HL-60/S4 treated with retinoic acid at 250 ng/mL for 4 days and 3 days (cell line): ENCODE measurements around the gene ADIPOR2.

Source experiments
- in situ Hi-C: fragments of 300-500 bp; cut with MboI; formaldehyde crosslinking; loops from 2 replicates; pipeline ENCODE4 v1.7.0; 2022; ENCODE audit warnings: low sequenced_read_pairs

Gene ADIPOR2, protein sequence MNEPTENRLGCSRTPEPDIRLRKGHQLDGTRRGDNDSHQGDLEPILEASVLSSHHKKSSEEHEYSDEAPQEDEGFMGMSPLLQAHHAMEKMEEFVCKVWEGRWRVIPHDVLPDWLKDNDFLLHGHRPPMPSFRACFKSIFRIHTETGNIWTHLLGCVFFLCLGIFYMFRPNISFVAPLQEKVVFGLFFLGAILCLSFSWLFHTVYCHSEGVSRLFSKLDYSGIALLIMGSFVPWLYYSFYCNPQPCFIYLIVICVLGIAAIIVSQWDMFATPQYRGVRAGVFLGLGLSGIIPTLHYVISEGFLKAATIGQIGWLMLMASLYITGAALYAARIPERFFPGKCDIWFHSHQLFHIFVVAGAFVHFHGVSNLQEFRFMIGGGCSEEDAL

DNA sequence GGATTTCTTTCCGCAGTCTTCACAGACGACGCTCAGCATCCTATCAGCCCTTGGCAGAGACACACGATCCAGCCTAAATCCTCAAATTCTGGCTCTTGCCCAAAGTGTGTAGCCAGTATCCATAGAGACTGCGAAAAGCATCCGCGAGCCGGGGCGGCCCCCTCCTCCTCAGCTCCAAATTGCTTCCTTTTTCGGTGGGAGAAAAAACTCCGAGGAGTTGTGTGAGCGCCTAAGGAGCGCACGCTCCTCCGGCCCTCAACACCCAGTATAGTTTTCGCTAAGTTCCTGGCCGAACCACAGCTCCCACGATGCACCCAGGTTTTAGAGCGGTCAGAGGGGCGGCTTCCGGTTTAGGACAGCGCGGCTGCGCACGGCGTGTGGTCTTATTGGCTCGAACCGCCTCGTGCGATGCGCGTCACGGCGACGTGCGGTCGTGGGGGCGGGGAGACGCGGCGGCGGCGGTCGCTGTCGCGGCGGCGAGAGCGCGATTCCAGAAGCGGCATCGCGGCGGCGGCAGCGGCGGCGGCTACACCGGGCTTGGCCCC, at the start of gene ADIPOR2:
Gene ADIPOR2 (plus strand): TSS at position 493 of the 545 bp plus-strand sequence. CDS start 63,274 bp downstream, outside the sequence.
- in situ Hi-C loops: no loop called here

DNA sequence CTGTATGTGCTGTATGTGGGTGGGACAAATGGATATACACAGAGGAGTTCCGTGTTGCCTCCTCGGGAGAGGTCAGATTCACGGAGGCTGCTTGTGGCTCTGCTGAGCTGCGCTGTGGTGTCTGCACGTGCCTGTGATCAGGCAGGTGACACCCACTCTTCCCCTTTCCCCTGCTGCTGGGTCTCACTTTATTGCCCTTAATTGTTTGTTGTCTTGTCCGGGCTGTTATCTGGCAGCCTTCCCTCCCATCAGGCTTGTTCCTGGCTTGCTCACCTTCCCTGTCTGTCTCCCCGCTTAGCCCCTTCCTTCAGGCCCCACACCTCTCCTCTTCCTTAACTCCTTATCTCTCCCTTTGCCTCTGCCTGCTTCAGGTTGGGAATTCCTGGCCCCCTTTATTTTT, 48.4 kb upstream of the ADIPOR2 start:
- in situ Hi-C loops: loop anchor here (10.0 kb wide), 1 partner anchor 292 kb away; no protein-coding TSS in a partner anchor

DNA sequence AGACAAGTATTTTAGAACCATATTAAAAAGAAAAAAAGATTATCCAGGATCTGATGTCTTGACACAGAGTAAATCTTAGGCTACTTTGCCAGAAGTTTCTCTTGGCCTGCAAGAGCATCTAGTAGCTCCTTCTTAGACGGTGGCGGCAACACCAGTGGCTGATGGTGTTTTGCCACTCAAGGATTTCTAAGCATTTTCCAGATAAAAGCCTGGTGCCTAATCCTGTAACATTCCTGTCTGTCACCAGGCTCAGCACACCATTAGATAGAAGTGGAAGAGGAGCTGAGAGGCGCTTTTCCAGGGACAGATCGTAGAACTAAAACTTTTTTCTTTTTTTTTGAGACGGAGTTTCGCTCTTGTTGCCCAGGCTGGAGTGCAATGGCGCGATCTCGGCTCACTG, 47.8 kb upstream of the ADIPOR2 start:
- in situ Hi-C loops: loop anchor here (10.0 kb wide), 1 partner anchor 292 kb away; no protein-coding TSS in a partner anchor

DNA sequence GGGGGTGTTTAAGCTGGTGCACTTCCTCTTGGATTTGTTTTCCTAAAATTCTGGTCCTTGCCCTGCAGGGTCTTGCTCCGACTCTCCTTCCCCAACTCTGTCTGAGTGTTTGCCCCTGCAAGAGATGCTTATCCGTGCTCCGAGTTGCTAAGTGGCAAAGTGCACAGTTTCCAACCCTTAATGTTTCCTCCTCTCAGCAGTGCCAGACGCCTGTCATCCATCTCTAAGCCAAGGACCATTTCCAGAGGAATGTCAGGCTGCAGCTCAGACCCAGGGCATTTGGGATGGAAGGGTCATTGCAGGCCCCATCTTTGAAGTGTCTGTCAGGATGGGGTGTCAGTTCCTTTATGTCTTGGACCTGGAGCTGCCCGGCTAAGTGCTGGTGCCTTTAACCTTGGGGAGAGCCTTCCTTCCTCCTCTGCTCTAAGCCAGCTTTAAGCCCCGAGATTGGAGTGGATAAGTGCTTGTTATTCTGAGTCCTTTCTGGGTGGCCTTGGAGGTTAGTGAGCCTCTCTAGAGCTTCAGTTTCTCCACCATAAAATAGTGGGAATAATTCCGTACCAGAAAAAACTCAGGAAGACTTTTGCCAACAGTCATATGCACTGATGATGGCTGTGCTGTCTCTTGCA, 46.9 kb upstream of the ADIPOR2 start:
- in situ Hi-C loops: loop anchor here (10.0 kb wide), 1 partner anchor 291 kb away; no protein-coding TSS in a partner anchor

DNA sequence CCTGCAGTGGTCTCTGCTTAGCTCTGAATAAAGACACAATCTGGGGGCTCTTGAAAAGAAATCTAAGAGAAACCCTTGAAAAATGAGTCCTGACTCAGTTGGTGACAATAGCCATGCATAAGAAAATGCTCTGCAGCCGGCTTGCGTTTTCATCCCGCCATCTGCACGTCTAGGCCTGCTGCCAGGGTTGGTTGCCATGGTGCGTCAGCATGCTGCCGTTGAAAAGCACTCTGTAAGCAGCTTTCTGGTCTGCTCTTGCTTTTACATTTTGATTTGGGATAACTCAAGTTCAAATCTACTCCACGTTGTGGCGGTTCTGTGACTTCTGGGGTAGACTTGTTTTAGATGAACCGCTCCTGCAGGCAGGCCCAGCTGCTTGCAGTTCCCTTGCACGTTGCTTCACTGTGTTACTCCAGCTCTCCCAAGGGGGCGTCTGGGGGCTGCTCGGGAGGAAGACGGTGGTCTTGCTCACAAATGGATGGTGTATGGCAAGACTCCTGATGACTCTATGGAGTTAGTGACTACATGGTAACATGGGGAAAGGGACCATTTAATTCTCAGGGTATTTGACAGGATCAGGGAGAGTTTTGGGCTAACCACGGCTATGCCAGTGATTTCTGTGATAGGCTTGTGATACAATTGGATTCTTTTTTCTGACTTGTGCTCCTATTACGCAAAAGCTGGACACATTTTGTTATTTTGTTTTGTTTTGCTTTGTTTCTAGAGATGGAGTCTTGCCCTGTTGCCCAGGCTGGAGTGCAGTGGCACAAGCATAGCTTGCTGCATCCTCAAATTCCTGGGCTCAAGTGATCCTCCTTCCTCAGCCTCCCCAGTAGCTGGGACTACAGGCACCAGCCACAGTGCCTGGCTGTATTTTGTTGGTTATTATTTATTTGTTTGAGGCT, 46.1 kb upstream of the ADIPOR2 start:
- in situ Hi-C loops: loop anchor here (5.0 to 10.0 kb wide), 2 partner anchors 143 to 290 kb away; no protein-coding TSS in a partner anchor

DNA sequence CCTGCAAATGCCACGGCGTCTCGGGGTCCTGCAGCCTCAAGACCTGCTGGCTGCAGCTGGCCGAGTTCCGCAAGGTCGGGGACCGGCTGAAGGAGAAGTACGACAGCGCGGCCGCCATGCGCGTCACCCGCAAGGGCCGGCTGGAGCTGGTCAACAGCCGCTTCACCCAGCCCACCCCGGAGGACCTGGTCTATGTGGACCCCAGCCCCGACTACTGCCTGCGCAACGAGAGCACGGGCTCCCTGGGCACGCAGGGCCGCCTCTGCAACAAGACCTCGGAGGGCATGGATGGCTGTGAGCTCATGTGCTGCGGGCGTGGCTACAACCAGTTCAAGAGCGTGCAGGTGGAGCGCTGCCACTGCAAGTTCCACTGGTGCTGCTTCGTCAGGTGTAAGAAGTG, 45.1 kb upstream of the ADIPOR2 start:
- in situ Hi-C loops: loop anchor here (5.0 to 10.0 kb wide), 2 partner anchors 141 to 289 kb away; no protein-coding TSS in a partner anchor

DNA sequence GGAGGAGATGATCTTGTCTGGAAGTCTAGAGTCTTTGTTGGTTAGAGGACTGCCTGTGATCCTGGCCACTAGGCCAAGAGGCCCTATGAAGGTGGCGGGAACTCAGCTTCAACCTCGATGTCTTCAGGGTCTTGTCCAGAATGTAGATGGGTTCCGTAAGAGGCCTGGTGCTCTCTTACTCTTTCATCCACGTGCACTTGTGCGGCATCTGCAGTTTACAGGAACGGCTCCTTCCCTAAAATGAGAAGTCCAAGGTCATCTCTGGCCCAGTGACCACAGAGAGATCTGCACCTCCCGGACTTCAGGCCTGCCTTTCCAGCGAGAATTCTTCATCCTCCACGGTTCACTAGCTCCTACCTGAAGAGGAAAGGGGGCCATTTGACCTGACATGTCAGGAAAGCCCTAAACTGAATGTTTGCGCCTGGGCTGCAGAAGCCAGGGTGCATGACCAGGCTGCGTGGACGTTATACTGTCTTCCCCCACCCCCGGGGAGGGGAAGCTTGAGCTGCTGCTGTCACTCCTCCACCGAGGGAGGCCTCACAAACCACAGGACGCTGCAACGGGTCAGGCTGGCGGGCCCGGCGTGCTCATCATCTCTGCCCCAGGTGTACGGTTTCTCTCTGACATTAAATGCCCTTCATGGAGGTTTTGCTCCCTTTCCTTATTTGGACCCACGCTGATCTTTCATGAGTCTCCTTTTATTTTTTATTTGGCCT, 44.1 kb upstream of the ADIPOR2 start:
- in situ Hi-C loops: loop anchor here (5.0 to 10.0 kb wide), 2 partner anchors 141 to 288 kb away; no protein-coding TSS in a partner anchor

DNA sequence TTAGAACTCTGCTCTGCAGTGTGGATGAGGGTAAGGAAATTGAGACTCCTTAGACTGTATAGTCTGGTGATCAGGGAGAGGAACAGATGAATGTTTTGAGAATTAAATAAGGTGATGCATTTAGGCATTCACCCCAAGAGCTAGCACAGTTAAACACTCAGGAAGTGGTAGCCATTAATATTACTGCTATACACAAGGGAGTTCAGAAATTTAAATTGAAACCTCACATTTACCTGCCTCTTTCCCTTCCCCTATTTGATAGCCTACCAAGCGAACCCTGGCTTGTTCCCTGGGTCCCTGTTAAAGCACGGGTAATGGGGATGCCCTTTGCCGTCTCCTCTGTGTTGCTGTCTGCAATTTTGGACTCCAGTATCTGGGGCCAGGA, 43.6 kb upstream of the ADIPOR2 start:
- in situ Hi-C loops: loop anchor here (5.0 to 10.0 kb wide), 2 partner anchors 140 to 288 kb away; no protein-coding TSS in a partner anchor

DNA sequence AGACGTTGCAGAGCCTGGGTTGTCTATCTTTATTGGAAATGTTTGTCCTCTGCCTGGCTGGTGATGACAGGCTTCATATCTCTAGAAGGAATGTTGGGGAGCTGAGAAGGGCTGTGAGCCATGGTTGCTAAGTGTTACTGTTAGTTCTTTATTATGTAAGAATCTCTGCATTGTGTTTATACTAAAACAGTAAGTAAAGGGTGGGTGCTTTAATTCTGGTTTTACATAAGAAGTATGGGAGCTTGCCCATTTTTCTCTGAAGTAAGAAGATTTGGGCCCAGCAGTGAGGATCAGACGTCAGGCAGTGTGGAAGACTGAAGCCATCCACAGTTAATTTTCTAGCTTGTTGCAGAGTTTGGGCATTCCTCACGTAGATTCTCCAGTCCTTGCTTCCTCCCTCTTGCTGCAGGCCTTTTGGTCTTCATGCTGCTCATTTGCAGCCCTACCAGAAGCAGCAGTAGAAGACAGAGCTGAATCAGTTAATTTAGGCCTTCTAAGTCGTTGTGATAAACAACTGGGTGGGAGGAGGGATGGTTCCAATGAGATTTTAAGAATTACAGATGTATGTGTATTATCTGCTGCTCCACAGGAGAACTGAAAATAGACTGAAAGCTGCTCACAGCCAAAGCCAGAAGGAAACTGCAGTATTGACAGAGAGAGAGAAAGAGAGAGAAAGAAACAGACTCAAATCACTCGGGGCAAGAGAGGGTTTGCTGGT, 40.5 kb upstream of the ADIPOR2 start:
- in situ Hi-C loops: no loop called here

DNA sequence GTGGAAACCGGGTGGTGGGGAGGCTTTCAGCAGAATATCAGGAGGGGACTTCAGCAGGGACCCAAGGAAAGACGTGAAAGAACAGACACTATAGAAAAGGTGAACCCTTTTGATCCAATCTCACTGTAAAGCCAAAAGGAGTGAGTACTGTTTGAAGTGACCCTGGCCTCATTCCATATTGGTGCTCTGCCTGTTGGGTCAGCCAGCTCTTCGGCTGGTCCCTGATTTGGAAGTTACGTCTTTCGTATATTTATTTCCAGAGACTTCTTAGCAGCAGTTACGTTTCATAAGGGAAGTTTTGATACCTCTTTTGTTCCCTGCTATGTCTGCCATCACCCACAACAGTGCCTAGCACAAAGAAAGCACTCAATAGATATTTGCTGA, 39.9 kb upstream of the ADIPOR2 start:
- in situ Hi-C loops: no loop called here

DNA sequence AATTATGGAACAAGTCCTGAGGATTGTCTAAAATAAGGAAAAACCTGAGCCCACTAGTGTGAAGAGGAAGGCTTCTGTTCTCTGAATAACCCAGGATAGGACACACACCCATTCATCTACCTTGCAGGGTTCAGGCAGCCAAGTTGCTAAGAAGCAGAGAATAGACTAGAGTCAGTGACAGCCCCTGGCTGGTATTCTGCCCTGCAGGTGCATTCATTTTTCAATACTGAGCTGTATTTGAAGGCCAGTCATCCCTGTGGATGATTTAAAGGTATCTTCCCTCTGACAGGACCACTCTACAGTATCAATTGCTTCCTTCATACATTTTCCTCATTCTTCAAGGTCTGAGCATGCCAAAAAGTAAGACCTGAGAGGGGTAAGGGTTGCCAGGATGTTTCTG, 38.9 kb upstream of the ADIPOR2 start:
- in situ Hi-C loops: no loop called here

DNA sequence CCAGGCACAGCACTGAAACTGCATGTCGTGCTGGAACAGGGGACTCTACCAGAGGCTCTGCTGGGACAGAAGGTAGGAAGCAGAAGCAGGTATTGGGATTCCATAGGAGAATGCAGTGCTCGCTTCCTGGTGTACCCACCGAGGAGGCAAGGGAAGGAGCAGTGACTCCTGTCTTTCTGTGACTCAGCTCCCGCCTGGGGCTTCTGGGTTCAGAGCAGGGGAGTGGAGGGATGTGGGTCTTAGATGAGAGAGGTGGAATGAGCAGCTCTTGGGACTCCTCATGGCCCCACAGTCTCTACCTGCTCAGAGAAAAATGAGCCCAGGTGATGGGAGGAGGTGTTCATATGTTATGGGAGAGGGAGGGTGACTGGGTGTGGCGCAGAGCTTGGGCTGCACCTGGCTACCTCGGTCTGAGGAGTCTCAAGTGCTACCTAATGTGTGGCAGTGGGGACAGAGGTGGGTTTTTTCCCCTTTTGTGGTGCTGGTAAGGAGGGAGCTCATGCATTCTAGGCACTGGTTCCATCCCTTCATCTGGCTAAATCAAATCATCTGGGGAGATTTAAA, 35.6 kb upstream of the ADIPOR2 start:
- in situ Hi-C loops: no loop called here

DNA sequence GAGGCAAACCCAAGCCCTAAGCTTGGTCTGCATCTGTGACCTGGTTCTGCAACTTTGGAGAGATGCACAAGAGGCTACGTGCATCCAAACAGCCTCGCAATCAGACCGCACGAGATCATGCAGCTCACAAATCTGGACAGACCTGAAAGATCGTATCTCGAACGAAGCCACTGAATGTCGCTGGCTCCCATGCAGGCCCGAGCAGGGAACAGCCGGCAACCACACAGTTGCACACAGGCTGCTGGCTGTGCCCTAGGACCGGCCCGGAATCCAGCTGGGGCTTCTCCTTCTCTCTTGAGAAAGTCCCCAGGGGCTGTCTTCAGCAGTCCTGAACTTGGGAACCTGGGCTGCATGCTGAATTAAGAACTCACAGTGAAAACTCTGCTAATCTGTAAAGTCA, 34.0 kb upstream of the ADIPOR2 start:
- in situ Hi-C loops: no loop called here

DNA sequence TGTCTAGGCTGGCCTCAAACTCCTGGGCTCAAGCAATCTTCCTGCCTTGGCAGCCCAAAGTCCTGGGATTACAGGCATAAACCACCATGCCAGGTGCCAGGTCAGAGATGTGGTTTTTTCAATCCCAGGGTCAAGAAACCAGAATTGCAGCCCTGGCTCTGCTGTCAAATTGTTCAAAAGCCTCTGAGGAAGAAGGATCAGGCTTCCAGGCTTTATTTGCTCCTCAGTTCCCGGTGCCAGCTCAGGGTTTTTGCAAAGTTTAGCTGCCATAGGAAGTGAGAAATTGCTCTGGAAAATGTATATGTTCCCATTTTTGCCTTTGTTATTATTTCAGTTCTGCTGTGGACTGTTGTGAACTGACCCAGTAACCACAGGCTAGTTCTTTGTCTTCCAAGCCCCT, 33.2 kb upstream of the ADIPOR2 start:
- in situ Hi-C loops: no loop called here

DNA sequence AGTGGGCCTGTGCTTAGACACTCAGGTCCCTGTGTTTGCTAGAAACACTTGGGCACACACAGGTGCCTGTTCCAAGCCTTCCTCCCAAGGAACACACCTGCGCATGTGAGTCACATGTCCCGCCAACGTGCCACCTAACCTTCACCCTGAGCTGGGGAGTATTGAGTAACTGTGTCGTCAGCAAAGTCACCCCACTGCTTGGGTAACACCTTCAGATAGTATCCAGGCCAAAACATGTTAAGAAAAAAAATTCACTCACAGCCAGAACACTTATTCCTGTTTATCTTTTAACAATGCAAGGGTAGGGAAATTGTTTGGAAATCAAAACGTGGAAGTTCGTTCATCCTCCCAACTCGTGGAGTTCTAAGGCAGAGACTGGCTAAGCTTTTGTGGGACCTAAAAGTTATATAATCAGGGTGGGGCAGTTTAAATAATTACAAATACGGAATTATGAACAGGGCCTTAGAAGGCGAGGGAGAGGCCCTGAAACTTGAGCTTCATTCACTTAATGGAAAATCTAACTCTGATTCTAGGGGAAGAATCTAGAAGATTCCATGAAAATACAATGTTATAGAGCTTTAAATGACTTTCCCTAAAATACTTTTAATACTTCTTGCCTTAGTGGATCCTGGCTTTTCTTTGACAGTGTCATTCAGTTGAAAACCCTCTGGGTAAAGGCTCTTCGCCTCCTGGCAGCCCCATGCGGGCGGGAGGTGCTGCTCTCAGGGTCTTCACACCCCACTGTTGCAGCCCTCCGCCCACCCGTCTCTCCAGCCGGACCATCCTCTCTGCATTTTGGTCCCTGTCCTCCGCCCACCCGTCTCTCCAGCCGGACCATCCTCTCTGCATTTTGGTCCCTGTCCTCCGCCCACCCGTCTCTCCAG, 30.3 kb upstream of the ADIPOR2 start:
- in situ Hi-C loops: no loop called here

DNA sequence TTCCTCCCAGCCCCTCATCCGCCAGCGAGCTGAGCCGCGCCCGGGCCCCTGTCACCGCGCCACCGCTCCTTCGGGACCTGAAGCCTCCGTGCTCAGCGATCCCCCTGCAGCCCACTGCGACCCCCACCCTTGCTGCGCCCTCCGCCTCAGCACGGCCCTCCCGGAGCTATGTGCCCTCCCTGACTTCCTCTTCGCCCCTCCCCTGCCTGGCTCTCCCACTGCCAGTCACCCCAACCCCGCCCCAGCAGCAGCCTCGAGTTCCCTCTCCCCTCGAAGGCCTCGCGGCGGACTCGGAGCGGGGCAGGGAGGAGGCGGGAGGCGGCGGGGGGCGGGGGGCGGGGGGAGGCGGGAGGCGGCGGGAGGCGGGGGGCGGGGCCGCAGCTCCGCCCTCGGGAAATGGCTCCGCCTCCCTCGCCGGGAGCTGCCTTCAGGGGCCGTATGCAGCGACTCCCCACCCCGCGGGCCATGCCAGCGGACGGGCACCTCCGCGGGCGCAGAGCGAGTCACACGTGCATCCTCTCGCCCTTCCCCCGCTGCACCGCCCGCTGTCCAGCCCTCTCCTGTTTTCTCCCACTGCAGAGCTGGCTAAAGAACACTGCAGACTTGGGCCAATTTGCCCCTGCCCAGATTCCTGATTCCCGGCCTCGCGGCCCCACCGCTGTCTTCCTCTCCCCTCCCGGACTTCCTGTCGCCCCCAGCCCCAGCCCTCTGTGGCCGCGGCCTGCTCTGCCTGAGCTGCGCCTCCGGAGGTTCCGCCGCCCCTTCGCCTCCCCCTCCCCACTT, 29.1 kb upstream of the ADIPOR2 start:
- in situ Hi-C loops: no loop called here

DNA sequence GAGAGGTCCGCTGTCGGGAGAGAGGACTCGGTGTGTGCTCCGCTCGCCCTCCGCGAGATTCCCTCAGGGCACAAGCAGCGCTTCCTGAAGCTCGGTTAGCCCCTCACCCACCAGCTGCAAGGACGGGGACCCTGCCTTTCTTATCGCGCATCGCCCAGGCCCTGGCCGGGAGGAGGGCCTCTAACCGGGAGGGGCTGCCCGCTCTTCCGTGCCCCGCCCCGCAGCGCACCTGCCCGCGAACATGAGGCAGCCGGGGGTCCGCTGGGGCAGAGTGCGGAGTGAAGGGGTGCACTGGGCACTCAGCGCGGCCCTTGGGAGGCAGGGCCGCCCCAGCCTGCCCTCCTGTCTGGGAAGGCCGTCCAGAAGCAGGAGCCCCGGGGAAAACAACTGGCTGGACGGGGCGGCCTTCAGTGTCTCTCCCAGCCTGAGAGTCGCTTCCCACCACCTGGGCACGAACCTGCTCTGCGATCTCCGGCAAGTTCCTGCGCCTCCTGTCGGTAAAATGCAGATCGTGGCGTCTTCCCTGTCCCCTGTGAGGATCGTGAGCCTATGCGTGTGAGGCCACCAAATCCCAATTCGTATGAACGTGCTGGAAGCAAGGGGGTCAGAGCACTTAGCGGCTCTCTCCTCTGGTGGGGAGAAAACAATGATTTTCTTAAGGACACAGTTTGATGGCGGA, 28.0 kb upstream of the ADIPOR2 start:
- in situ Hi-C loops: no loop called here
